ENCODE results near the gene SMG7. TPM values are rescaled to one million over a fixed set of nuclear protein-coding genes. Genes with fewer than 3 reads are reported as not detected.

The SMG7 gene
- total RNA-seq, 1 experiment from 2014 or later: 65.2 TPM

DNA sequence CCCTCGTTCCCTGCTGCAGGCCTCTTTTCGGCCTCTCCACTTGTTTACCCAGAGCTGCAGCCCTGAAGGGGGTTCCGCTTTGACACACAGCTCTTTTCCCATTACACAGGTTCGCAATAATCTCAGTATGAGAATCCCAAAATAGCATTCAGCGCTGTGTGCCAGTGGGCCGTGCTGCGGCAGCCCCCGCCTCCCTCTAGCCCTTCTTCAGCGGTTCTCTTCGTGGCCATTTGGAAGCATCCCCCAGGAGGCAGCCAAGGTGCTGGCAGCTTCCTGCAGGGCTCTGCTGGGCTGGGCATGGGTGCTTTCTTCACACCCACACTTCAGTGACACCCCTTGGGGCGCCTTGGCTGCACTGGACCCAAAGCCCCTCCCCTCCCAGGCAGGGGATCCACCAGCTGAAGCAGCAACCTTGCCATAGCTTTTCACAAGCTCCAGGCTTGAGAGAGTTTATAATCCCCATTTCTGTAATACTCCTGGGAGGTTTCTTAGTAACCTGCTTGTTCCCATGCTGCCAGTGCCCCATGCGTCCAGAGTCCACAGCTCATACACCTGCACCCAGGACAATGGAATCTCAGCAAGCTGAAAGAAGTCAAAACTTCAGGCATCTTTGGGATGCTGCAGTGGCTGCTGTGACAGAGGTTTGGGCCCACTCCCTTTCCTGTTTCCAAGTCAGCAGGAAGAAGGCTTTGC is 109.9 kb downstream of the SMG7 start:
- Histone ChIP-seq H3K4me3 (ENCODE audit: low read depth in 2 of 2, low read length in 2 of 2) (no peak overlapping the region), H3K27me3 (ENCODE audit: control insufficient read depth, insufficient read depth, low read length) (no peaks in the 10 kb centered on the region), H3K4me1 (ENCODE audit: control insufficient read depth, insufficient read depth, low read length) (no peaks in the 10 kb centered on the region), H3K27ac (ENCODE audit: low read length) (no peak overlapping the region), H3K9me3 (ENCODE audit: control insufficient read depth, insufficient read depth, low read depth, low read length) (no peaks in the 10 kb centered on the region), H3K36me3 (ENCODE audit: control insufficient read depth, insufficient read depth, low read length) (no peaks in the 10 kb centered on the region)
- intact Hi-C loops (cut with micrococcal nuclease; ENCODE audit: unreplicated experiment) (no loop called here), in situ Hi-C loops (cut with HindIII; ENCODE audit: low pct_unique_long_range_greater_than_20kb, low sequenced_read_pairs) (no loop called here)
- no TSS peak for BruUV-seq (replicated peaks)
- DNase-seq (ENCODE audit: low read depth, low spot score): no peak
- ChIA-PET POLR2A (no interaction called here), CTCF (no interaction called here)
- no peak for ATAC-seq
- TF ChIP-seq POLR2AphosphoS5 (IDR thresholded peaks at IDR 0.05; ENCODE audit: low read depth, low read length) (no peak), TCF7L2 (IDR thresholded peaks at IDR 0.05; ENCODE audit: low read depth, low read length) (no peak), SIN3A (IDR thresholded peaks at IDR 0.05; ENCODE audit: borderline replicate concordance, insufficient read depth, low read depth, low read length) (no peak)
- TF ChIP-seq, protein P1, sequence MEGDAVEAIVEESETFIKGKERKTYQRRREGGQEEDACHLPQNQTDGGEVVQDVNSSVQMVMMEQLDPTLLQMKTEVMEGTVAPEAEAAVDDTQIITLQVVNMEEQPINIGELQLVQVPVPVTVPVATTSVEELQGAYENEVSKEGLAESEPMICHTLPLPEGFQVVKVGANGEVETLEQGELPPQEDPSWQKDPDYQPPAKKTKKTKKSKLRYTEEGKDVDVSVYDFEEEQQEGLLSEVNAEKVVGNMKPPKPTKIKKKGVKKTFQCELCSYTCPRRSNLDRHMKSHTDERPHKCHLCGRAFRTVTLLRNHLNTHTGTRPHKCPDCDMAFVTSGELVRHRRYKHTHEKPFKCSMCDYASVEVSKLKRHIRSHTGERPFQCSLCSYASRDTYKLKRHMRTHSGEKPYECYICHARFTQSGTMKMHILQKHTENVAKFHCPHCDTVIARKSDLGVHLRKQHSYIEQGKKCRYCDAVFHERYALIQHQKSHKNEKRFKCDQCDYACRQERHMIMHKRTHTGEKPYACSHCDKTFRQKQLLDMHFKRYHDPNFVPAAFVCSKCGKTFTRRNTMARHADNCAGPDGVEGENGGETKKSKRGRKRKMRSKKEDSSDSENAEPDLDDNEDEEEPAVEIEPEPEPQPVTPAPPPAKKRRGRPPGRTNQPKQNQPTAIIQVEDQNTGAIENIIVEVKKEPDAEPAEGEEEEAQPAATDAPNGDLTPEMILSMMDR (IDR thresholded peaks at IDR 0.05): no peak
- TF ChIP-seq, protein P2, sequence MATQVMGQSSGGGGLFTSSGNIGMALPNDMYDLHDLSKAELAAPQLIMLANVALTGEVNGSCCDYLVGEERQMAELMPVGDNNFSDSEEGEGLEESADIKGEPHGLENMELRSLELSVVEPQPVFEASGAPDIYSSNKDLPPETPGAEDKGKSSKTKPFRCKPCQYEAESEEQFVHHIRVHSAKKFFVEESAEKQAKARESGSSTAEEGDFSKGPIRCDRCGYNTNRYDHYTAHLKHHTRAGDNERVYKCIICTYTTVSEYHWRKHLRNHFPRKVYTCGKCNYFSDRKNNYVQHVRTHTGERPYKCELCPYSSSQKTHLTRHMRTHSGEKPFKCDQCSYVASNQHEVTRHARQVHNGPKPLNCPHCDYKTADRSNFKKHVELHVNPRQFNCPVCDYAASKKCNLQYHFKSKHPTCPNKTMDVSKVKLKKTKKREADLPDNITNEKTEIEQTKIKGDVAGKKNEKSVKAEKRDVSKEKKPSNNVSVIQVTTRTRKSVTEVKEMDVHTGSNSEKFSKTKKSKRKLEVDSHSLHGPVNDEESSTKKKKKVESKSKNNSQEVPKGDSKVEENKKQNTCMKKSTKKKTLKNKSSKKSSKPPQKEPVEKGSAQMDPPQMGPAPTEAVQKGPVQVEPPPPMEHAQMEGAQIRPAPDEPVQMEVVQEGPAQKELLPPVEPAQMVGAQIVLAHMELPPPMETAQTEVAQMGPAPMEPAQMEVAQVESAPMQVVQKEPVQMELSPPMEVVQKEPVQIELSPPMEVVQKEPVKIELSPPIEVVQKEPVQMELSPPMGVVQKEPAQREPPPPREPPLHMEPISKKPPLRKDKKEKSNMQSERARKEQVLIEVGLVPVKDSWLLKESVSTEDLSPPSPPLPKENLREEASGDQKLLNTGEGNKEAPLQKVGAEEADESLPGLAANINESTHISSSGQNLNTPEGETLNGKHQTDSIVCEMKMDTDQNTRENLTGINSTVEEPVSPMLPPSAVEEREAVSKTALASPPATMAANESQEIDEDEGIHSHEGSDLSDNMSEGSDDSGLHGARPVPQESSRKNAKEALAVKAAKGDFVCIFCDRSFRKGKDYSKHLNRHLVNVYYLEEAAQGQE (IDR thresholded peaks at IDR 0.05; ENCODE audit: insufficient read depth in 1 of 2, low read depth in 2 of 2, low read length in 1 of 2): no peak

DNA sequence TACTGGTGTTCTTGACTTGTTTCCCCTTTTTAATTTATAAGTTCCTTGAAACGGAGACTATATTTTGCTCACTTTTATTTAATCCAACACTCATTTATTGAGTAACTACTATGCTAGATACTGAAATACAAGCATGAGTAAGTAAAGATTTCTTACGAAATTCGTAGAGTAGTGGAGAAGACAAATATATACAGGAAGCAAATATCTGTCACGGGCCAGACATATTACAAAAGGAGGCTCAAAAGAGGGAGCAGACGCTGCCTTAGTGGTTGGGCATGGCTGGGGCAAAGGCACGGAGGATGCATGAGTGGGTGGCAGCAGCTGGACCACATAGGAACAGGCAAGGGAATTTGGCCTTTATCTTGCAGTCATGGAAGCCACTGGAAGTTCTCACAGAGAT is 111.2 kb downstream of the SMG7 start:
- in situ Hi-C loops (cut with HindIII; ENCODE audit: low pct_unique_long_range_greater_than_20kb, low sequenced_read_pairs): no loop called here
- intact Hi-C loops (cut with micrococcal nuclease; ENCODE audit: unreplicated experiment): no loop called here
- ChIA-PET POLR2A (no interaction called here), CTCF (no interaction called here)
- BruUV-seq (replicated peaks): no TSS peak
- no peak for TF ChIP-seq TCF7L2 (IDR thresholded peaks at IDR 0.05; ENCODE audit: low read depth, low read length)
- no peak for TF ChIP-seq POLR2AphosphoS5 (IDR thresholded peaks at IDR 0.05; ENCODE audit: low read depth, low read length)
- no peak for TF ChIP-seq SIN3A (IDR thresholded peaks at IDR 0.05; ENCODE audit: borderline replicate concordance, insufficient read depth, low read depth, low read length)
- TF ChIP-seq, protein P1 (IDR thresholded peaks at IDR 0.05): no peak
- TF ChIP-seq, protein P2 (IDR thresholded peaks at IDR 0.05; ENCODE audit: insufficient read depth in 1 of 2, low read depth in 2 of 2, low read length in 1 of 2): no peak
- DNase-seq (ENCODE audit: low read depth, low spot score) (no peak), ATAC-seq (no peak)
- Histone ChIP-seq H3K4me1 (ENCODE audit: control insufficient read depth, insufficient read depth, low read length) (no peaks in the 10 kb centered on the region), H3K4me3 (ENCODE audit: low read depth in 2 of 2, low read length in 2 of 2) (no peak overlapping the region), H3K27me3 (ENCODE audit: control insufficient read depth, insufficient read depth, low read length) (no peaks in the 10 kb centered on the region), H3K36me3 (ENCODE audit: control insufficient read depth, insufficient read depth, low read length) (no peaks in the 10 kb centered on the region), H3K9me3 (ENCODE audit: control insufficient read depth, insufficient read depth, low read depth, low read length) (no peaks in the 10 kb centered on the region), H3K27ac (ENCODE audit: low read length) (no peak overlapping the region)
